ENCODE results near the gene CETN3. TPM values are rescaled to one million over a fixed set of nuclear protein-coding genes. Genes with fewer than 3 reads are reported as not detected.
"Not testable (repeated sequence)": the region's sequence is repeated elsewhere in the genome, so short reads cannot be mapped to it uniquely, and the experiment has no call there.

The CETN3 gene
- total and polyA plus RNA-seq, 2 of the 8 experiments (the other 6 are each of a cell fraction or from before 2014, with no cell fraction given): 4.8 to 43.8 TPM

GRCh38 chr5:90371269-90371668 lies 38.3 kb downstream of the CETN3 start:
- H2BK12ac ChIP-seq (ENCODE audit: low read depth, low read length); H2BK5ac ChIP-seq (ENCODE audit: low read depth, low read length); H3K4me2 ChIP-seq (ENCODE audit: insufficient read depth in 1 of 2, low read depth in 2 of 2, low read length in 2 of 2); H3K27ac ChIP-seq (ENCODE audit: low read depth, low read length); FAIRE-seq; H3K23ac ChIP-seq (ENCODE audit: insufficient read length); H3K36me3 ChIP-seq (ENCODE audit: control insufficient read depth in 2 of 4, insufficient read depth in 4 of 4, low read length in 3 of 4); H2BK15ac ChIP-seq (ENCODE audit: low read length); DNase-seq (ENCODE audit: low read depth in 1 of 2, low spot score in 2 of 2); H3K23me2 ChIP-seq (ENCODE audit: low read depth, low read length); H2AFZ ChIP-seq (ENCODE audit: low read length); H3K27me3 ChIP-seq (replicated peaks in 1 of 4; ENCODE audit: control insufficient read depth in 3 of 4, extremely low read depth in 1 of 4, insufficient read depth in 3 of 4, low read length in 3 of 4); H4K20me1 ChIP-seq (replicated peaks in 1 of 2; ENCODE audit: control insufficient read depth in 1 of 2, insufficient read depth in 2 of 2, low read length in 2 of 2); H4K91ac ChIP-seq (replicated peaks; ENCODE audit: insufficient read length, low read length); H3K4ac ChIP-seq (replicated peaks; ENCODE audit: insufficient read length, low read depth, low read length); H2BK120ac ChIP-seq (replicated peaks; ENCODE audit: low read depth, low read length); H2AK5ac ChIP-seq (ENCODE audit: low read depth, low read length); H3K4me3 ChIP-seq (ENCODE audit: extremely low read depth in 1 of 4, insufficient read depth in 2 of 4, low read depth in 3 of 4, low read length in 4 of 4); H3K79me2 ChIP-seq (ENCODE audit: control insufficient read depth in 1 of 2, insufficient read depth in 2 of 2, low read length in 2 of 2); H3K56ac ChIP-seq (replicated peaks; ENCODE audit: insufficient read length, low read depth, low read length); POLR2A ChIA-PET (ENCODE audit: partially characterized antibody); H2BK20ac ChIP-seq (ENCODE audit: low read length); H4K8ac ChIP-seq (ENCODE audit: extremely low read depth, insufficient read depth, low read length); H3K79me1 ChIP-seq (ENCODE audit: low read depth, low read length); H3K9ac ChIP-seq (replicated peaks in 1 of 4; ENCODE audit: extremely low read depth in 1 of 4, low read depth in 3 of 4, low read length in 3 of 4); H3K18ac ChIP-seq (ENCODE audit: extremely low read depth, low read length); H3K14ac ChIP-seq (ENCODE audit: insufficient read length); H4K5ac ChIP-seq (ENCODE audit: insufficient read length, low read depth, low read length): not testable (repeated sequence)
- Histone ChIP-seq H3K9me3 (ENCODE audit: insufficient read depth in 2 of 2, low read depth in 1 of 2, low read length in 1 of 2) (peaks cover 28 to 30% of the 10 kb centered on the region in 2 experiments), H3K4me1 (replicated peaks in 1 of 4; ENCODE audit: control insufficient read depth in 3 of 4, insufficient read depth in 4 of 4, low read length in 3 of 4) (peaks cover 0 to 11% (median 5%) of the 10 kb centered on the region in 4 experiments; a peak in 3 of 7 replicates)
- CTCF ChIA-PET (ENCODE audit: partially characterized antibody): interaction anchor here (0.7 kb wide), 1 partner anchor 16 kb away, joined by 3 read pairs; no protein-coding TSS in a partner anchor

Measured in H1 (cell line).